Ishikawa (cell line): ENCODE results near the gene CPA2.

Source experiments
- CEBPB ChIP-seq: IDR thresholded peaks from 2 replicates; pipeline ENCODE4 v1.6.1; 2012
- CREB1 ChIP-seq: IDR thresholded peaks from 2 replicates; pipeline ENCODE4 v1.6.1; 2012; ENCODE audit warnings: low read depth
- EGR1 ChIP-seq: IDR thresholded peaks from 2 replicates; pipeline ENCODE4 v1.6.1; 2012
- EP300 ChIP-seq: IDR thresholded peaks from 2 replicates; pipeline ENCODE4 v1.6.1; 2012; ENCODE audit warnings: borderline replicate concordance
- FOXM1 ChIP-seq: IDR thresholded peaks from 2 replicates; pipeline ENCODE4 v1.6.1; 2012; ENCODE audit warnings: low read depth, borderline replicate concordance
- MAX ChIP-seq: IDR thresholded peaks from 2 replicates; pipeline ENCODE4 v1.6.1; 2012
- NFIC ChIP-seq: IDR thresholded peaks from 2 replicates; pipeline ENCODE4 v1.6.1; 2012
- RAD21 ChIP-seq: IDR thresholded peaks from 2 replicates; pipeline ENCODE4 v1.6.1; 2012; ENCODE audit warnings: low read depth
- REST ChIP-seq: IDR thresholded peaks from 2 replicates; pipeline ENCODE4 v1.6.1; 2012; ENCODE audit warnings: low read depth, mild to moderate bottlenecking
- TAF1 ChIP-seq: IDR thresholded peaks from 2 replicates; pipeline ENCODE4 v1.6.1; 2012; ENCODE audit warnings: low read depth, mild to moderate bottlenecking
- TCF12 ChIP-seq: IDR thresholded peaks from 2 replicates; pipeline ENCODE4 v1.6.1; 2012; ENCODE audit warnings: low read depth
- TEAD4 ChIP-seq: IDR thresholded peaks from 2 replicates; pipeline ENCODE4 v1.6.1; 2012
- USF1 ChIP-seq: IDR thresholded peaks from 2 replicates; pipeline ENCODE4 v1.6.1; 2012
- YY1 ChIP-seq: IDR thresholded peaks from 2 replicates; pipeline ENCODE4 v1.6.1; 2012; ENCODE audit warnings: low read depth
- ZBTB7A ChIP-seq: IDR thresholded peaks from 2 replicates; pipeline ENCODE4 v1.6.1; 2012; ENCODE audit warnings: low read depth

CPA2 gene

GRCh38 chr7:130223646-130224045, 43.0 kb upstream of the CPA2 start:
- TF ChIP-seq TCF12: no peak
- no peak for TF ChIP-seq RAD21
- no peak for TF ChIP-seq CEBPB
- TF ChIP-seq CREB1: no peak
- no peak for TF ChIP-seq ZBTB7A
- TF ChIP-seq EGR1: no peak
- no peak for TF ChIP-seq MAX
- no peak for TF ChIP-seq FOXM1
- TF ChIP-seq USF1: no peak
- TF ChIP-seq YY1: no peak
- TF ChIP-seq TAF1: no peak
- TF ChIP-seq REST: no peak
- TF ChIP-seq NFIC: no peak
- no peak for TF ChIP-seq EP300
- no peak for TF ChIP-seq TEAD4

GRCh38 chr7:130224210-130224609, 42.5 kb upstream of the CPA2 start:
- TF ChIP-seq EP300 (no peak), CEBPB (no peak), USF1 (no peak), RAD21 (no peak), CREB1 (no peak), TCF12 (no peak)

DNA sequence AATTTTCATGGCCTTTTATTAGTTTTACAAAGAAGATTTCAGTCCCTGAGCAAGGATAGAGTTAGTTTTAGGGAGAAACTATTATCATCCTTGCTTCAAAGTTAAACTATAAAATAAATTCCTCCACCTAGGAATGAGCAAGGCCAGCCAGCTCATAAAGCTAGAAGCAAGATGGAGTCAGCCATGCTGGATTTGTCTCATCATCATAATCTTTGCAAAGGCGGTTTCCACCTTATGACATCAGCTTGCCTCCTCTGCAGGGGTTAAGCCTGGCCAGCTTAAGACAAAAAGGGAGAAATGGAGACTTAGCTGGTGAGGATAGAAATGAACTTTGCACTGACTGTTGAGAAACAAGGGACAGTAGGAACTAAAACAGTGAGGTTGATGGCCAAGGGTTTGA, 40.3 kb upstream of the CPA2 start:
- TF ChIP-seq CREB1: no peak

DNA sequence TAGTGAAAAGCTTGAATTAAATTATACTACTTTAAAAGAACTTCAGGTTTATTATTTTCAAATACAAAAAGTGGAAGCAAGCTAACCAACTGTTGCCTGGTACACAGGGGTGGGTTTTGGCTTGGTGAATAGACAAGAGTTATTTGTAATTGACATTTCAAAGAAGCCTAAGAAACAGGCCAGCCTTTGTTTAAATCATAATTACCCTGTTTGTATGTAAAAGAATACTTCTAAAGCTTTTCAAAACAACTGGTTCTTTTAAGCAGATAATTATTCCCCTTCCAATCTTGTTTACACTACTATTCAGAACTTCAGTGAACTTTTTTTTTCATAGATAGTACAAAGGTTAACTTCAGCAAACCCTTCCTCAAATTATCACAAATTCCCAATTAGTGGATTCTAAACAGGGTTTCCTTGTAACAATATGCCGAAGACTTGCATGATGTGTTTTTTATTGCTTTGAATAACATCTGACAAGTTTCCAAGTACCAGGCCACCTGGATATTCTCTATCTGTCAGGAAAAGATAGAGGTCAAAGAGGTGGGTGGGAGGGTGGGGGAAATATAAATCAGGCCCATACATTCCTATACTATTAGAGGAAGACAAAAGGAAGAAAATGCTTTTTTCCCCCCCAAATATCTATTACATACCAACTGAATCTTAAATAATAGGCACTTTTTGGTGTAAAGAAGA, 38.6 kb upstream of the CPA2 start:
- TF ChIP-seq RAD21 (no peak), FOXM1 (no peak), TEAD4 (no peak), ZBTB7A (no peak), EGR1 (no peak), USF1 (no peak), EP300 (no peak), CREB1 (no peak), REST (no peak), CEBPB (no peak), TCF12 (no peak), MAX (no peak), YY1 (no peak), TAF1 (no peak), NFIC (no peak)

GRCh38 chr7:130228840-130229502, 37.7 kb upstream of the CPA2 start:
- TF ChIP-seq NFIC (no peak), RAD21 (no peak), TEAD4 (no peak), ZBTB7A (no peak), EP300 (no peak), REST (no peak), TCF12 (no peak), EGR1 (no peak), MAX (no peak), YY1 (no peak), CREB1 (no peak), USF1 (no peak), CEBPB (no peak), TAF1 (no peak), FOXM1 (no peak)
